IMR-90 (cell line): ENCODE measurements around the gene SUSD6.

Source experiments
- BHLHE40 ChIP-seq: fragments of 150-350 bp; IDR thresholded peaks from 2 replicates; pipeline ENCODE4 v1.6.1; 2016; ENCODE audit warnings: mild to moderate bottlenecking, low read depth, low read length
- CHD1 ChIP-seq: IDR thresholded peaks from 2 replicates; pipeline ENCODE4 v1.6.1; 2012; ENCODE audit warnings: low read depth, low read length, improper control_type of control experiment
- MAFK ChIP-seq: IDR thresholded peaks from 2 replicates; pipeline ENCODE4 v1.6.1; 2012; ENCODE audit warnings: low read depth, low read length, improper control_type of control experiment
- MAZ ChIP-seq: IDR thresholded peaks from 2 replicates; pipeline ENCODE4 v1.6.1; 2012; ENCODE audit warnings: low read depth, mild to moderate bottlenecking, low read length, improper control_type of control experiment, moderate library complexity, borderline replicate concordance
- MXI1 ChIP-seq: IDR thresholded peaks from 2 replicates; pipeline ENCODE4 v1.6.1; 2012; ENCODE audit warnings: low read depth, mild to moderate bottlenecking, low read length, moderate library complexity, borderline replicate concordance
- POLR2A ChIP-seq: IDR thresholded peaks from 2 replicates; pipeline ENCODE4 v1.6.1; 2012; ENCODE audit warnings: mild to moderate bottlenecking, low read depth, low read length
- RAD21 ChIP-seq: IDR thresholded peaks from 2 replicates; pipeline ENCODE4 v1.6.1; 2012; ENCODE audit warnings: low read length, improper control_type of control experiment
- RCOR1 ChIP-seq: IDR thresholded peaks from 2 replicates; pipeline ENCODE4 v1.6.1; 2012; ENCODE audit warnings: mild to moderate bottlenecking, low read length, improper control_type of control experiment; ENCODE audit not compliant: insufficient replicate concordance
- RFX5 ChIP-seq: IDR thresholded peaks from 2 replicates; pipeline ENCODE4 v1.8.0; 2012; ENCODE audit warnings: low read depth, mild to moderate bottlenecking, low read length, moderate library complexity
- SMC3 ChIP-seq: fragments of 150-350 bp; IDR thresholded peaks from 2 replicates; pipeline ENCODE4 v1.6.1; 2016; ENCODE audit warnings: low read depth, mild to moderate bottlenecking, antibody characterized with exemption, low read length, moderate library complexity
- USF2 ChIP-seq: fragments of 150-350 bp; IDR thresholded peaks from 2 replicates; pipeline ENCODE4 v1.6.1; 2017; ENCODE audit warnings: mild to moderate bottlenecking, antibody characterized with exemption, low read length, low read depth
- TF ChIP-seq, protein P1 (sequence below): conservative IDR thresholded peaks from 2 replicates; pipeline ENCODE4 v1.5.1; 2012; ENCODE audit warnings: mild to moderate bottlenecking, low read depth, low read length, improper control_type of control experiment
- TF ChIP-seq, protein P2 (sequence below): fragments of 150-350 bp; IDR thresholded peaks from 2 replicates; pipeline ENCODE4 v1.6.1; 2016; ENCODE audit warnings: low read depth, mild to moderate bottlenecking, low read length, moderate library complexity, borderline replicate concordance

DNA sequence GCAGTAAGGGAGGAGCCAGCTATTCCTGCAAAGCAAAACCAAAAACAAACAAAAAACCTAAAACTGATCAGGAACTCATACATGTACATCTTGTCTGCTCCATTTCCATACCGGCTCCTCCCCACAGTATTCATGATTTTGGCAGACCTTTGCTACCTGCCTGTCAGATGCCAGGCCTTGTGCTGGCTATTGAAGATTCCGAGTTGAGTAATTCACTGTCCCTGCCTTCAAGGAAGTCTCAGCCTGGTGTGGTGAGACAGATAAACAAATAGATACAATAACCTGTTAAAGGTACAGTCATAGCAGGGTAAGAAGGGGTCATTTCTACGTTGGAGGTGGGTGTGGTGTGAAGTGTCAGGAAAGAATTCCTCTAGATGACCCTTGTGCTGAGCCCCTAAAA is 42.7 kb downstream of the SUSD6 start:
- TF ChIP-seq USF2 (no peak), BHLHE40 (no peak), SMC3 (no peak), POLR2A (no peak), MAZ (no peak), CHD1 (no peak), RAD21 (no peak), MAFK (no peak), RCOR1 (no peak), RFX5 (no peak), MXI1 (no peak)
- TF ChIP-seq, protein P1, sequence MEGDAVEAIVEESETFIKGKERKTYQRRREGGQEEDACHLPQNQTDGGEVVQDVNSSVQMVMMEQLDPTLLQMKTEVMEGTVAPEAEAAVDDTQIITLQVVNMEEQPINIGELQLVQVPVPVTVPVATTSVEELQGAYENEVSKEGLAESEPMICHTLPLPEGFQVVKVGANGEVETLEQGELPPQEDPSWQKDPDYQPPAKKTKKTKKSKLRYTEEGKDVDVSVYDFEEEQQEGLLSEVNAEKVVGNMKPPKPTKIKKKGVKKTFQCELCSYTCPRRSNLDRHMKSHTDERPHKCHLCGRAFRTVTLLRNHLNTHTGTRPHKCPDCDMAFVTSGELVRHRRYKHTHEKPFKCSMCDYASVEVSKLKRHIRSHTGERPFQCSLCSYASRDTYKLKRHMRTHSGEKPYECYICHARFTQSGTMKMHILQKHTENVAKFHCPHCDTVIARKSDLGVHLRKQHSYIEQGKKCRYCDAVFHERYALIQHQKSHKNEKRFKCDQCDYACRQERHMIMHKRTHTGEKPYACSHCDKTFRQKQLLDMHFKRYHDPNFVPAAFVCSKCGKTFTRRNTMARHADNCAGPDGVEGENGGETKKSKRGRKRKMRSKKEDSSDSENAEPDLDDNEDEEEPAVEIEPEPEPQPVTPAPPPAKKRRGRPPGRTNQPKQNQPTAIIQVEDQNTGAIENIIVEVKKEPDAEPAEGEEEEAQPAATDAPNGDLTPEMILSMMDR = no peak
- TF ChIP-seq, protein P2, sequence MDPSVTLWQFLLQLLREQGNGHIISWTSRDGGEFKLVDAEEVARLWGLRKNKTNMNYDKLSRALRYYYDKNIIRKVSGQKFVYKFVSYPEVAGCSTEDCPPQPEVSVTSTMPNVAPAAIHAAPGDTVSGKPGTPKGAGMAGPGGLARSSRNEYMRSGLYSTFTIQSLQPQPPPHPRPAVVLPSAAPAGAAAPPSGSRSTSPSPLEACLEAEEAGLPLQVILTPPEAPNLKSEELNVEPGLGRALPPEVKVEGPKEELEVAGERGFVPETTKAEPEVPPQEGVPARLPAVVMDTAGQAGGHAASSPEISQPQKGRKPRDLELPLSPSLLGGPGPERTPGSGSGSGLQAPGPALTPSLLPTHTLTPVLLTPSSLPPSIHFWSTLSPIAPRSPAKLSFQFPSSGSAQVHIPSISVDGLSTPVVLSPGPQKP = no peak
